Activated CD4-positive, alpha-beta T cell treated with anti-CD3 and anti-CD28 coated beads, Interleukin-2, amount 10 ng/mL, durations not matched to agents 7 days and 5 days (primary cell): ENCODE data around the gene ANKRD11. TPM values are rescaled to one million over a fixed set of nuclear protein-coding genes. Genes with fewer than 3 reads are reported as not detected.
"Not testable (repeated sequence)": the region's sequence is repeated elsewhere in the genome, so short reads cannot be mapped to it uniquely, and the experiment has no call there.

Experiments
- CTCF ChIA-PET: fragments of 350-600 bp; sonication (Branson Sonifier 250); formaldehyde crosslinking; loops from one replicate; lab custom pipeline; 2021; ENCODE audit warnings: antibody characterized with exemption; lab: Charles Lee
- POLR2A ChIA-PET: fragments of 350-600 bp; sonication (Branson Sonifier 250); formaldehyde crosslinking; loops from one replicate; lab custom pipeline; 2021; ENCODE audit warnings: antibody characterized with exemption; lab: Charles Lee
- DNase-seq: peaks from one replicate; pipeline ENCODE4 v3.0.0-alpha.2; 2020
- H3K27ac Mint-ChIP-seq: one replicate; pipeline ENCODE4 v1.8.0; 2021; ENCODE audit warnings: mild to moderate bottlenecking, moderate library complexity, mixed read lengths
- H3K27me3 Mint-ChIP-seq: one replicate; pipeline ENCODE4 v1.8.0; 2021; ENCODE audit warnings: mixed read lengths
- H3K36me3 Mint-ChIP-seq: one replicate; pipeline ENCODE4 v1.8.0; 2021; ENCODE audit warnings: low read depth, mixed read lengths
- H3K4me1 Mint-ChIP-seq: one replicate; pipeline ENCODE4 v1.8.0; 2021; ENCODE audit warnings: mixed read lengths
- H3K4me3 Mint-ChIP-seq: one replicate; pipeline ENCODE4 v1.8.0; 2021; ENCODE audit warnings: mild to moderate bottlenecking, moderate library complexity, mixed read lengths
- H3K9me3 Mint-ChIP-seq: one replicate; pipeline ENCODE4 v1.8.0; 2021; ENCODE audit warnings: mixed read lengths
- total RNA-seq, 2 experiments: library from RNA; stranded (reverse); gene quantifications; one replicate each; pipeline ENCODE4 v1.2.3, GENCODE V29; 2021

The ANKRD11 gene
- total RNA-seq, 2 experiments from 2014 or later, result 158 to 178 TPM

DNA sequence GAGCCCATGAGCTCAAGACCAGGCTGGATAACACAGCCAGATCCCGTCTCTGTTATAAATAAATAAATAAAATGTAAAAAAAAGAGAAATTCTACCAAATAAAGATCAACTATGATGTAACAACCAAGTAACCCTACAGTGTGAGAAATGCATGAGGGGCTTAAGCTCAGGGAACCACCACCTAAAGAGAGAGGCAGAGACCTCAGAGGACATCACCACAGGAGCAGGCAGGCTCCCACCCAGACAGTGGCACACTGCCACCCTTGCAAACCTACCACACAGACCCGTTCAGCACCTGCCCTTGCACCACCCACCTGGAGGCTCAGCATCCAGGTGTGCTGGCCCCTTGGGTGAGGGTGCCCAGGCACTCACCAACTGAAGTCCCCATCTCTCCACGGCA lies 45.6 kb downstream of the ANKRD11 start:
- Mint-ChIP-seq H3K27me3 (no peaks in the 10 kb centered on the region), H3K36me3 (peaks cover 6% of the 10 kb centered on the region), H3K4me1 (peaks cover 91% of the 10 kb centered on the region), H3K4me3 (peak overlapping the region; percentile 25), H3K9me3 (no peaks in the 10 kb centered on the region), H3K27ac (no peak overlapping the region)
- CTCF ChIA-PET, result interaction anchor here (0.8 kb wide), 1 partner anchor 13 kb away, joined by 3 read pairs; no protein-coding TSS in a partner anchor
- DNase-seq, result no peak
- POLR2A ChIA-PET, result no interaction called here

DNA sequence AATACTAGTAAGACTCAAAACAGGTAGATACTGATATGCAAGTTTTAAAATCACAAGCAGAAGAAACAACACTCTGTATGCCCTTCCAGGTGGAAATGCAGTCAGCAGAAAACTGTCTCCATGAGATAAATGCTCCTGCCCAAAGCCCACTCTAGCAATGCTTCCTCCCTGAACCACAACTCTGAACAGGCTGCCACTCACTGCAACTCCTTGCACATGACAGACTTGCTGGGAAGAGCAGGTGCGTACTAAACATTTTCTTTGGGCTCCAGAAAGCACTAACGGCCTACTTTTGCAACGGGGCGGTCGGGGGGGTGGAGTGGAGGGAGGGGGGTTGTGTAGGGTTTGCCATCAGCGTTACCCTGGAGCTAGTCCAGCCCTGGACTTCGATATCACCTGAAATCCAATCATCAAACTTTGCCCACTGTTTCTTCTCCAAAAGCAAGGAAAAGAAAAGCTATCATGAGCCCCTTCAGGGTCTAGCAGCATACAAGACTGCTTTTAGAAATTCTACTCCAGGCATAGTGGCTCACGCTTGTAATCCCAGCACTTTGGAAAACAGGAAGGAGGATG lies 46.1 kb downstream of the ANKRD11 start:
- H3K9me3 Mint-ChIP-seq, result no peaks in the 10 kb centered on the region
- peak overlapping the region; percentile 55 for H3K27ac Mint-ChIP-seq
- H3K27me3 Mint-ChIP-seq, result no peaks in the 10 kb centered on the region
- peaks cover 92% of the 10 kb centered on the region for H3K4me1 Mint-ChIP-seq
- ChIA-PET POLR2A (no interaction called here), CTCF (interaction anchor here (0.8 kb wide), 1 partner anchor 13 kb away, joined by 3 read pairs; no protein-coding TSS in a partner anchor)
- peaks cover 6% of the 10 kb centered on the region for H3K36me3 Mint-ChIP-seq
- H3K4me3 Mint-ChIP-seq, result peak overlapping the region; percentile 0
- no peak for DNase-seq

DNA sequence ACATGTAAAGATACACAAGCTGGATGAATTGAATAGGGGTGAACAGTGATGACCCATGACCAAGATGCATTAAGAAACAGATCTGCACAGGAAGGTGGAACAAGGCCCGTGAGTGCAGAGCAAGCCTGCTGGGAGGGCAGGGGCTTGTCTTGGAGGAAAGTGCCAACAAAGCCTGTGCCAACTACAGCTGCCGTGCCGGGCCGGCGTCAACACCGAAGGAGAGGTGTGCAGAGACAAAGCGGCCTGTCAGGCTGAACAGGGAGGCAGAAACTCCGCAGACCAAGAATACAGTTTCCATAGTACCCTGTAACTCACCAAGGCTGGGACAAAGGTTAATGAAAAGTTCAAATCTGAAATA lies 46.7 kb downstream of the ANKRD11 start:
- peak overlapping the region; percentile 0 for H3K4me3 Mint-ChIP-seq
- DNase-seq, result no peak
- ChIA-PET POLR2A (no interaction called here), CTCF (interaction anchor here (0.8 kb wide), 1 partner anchor 14 kb away, joined by 3 read pairs; no protein-coding TSS in a partner anchor)
- H3K4me1 Mint-ChIP-seq, result peaks cover 93% of the 10 kb centered on the region
- no peaks in the 10 kb centered on the region for H3K27me3 Mint-ChIP-seq
- peak overlapping the region; percentile 55 for H3K27ac Mint-ChIP-seq
- peaks cover 6% of the 10 kb centered on the region for H3K36me3 Mint-ChIP-seq
- no peaks in the 10 kb centered on the region for H3K9me3 Mint-ChIP-seq

DNA sequence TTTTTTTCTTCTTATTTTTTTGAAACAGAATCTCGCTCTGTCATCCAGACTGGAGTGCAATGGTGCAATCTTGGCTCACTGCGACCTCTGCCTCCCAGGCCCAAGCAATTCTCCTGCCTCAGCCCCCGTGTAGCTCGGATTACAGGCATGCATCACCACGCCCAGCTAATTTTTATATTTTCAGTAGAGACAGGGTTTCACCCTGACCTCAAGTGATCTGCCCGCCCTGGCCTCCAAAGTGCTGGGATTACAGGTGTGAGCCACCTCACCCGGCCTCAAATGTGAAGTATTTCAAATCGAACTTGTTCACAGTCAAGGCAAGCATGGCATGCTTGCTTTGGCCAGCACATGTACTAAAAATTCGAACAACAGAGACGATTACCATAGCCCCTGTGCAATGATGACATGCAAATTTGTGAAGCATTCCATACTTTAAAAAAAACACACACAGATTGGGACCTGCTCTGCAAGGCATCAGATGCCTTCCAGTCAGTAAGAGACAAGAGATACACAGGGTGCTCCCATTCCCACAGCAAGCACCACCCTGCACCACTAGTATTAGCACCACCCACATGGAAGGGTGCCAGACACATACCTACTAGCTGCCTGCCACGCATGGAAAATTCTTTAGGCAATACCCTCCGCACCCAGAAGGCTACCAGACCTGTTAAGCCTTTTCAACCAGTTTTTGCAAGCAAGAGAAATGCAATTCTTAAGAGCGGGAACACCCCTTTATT lies 47.2 kb downstream of the ANKRD11 start:
- no peak overlapping the region for H3K4me3 Mint-ChIP-seq

DNA sequence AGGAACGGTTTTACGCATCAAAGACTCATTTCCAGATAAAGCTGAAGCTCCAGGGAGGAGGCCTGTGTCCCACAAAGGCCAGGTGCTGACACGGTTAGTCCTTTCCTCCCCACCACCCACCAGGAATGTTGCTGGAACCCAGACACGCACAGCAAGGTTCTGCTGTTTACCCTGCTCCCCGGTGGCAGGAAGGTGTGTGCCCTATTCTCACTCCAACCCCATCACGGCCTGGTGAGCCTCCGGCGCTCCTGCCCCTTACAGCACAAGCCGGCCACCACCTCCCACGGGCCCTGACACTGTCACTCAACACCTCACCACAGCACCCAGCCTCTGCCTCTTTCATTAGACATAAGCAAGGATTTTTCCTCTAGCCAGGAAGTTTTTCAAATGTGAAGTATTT lies 47.8 kb downstream of the ANKRD11 start:
- ChIA-PET CTCF (interaction anchor here (1.4 to 1.5 kb wide), 2 partner anchors 9 to 16 kb away, joined by 3 read pairs; no protein-coding TSS in a partner anchor), POLR2A (interaction anchor here (0.5 kb wide), 1 partner anchor 45 kb away, joined by 3 read pairs; no protein-coding TSS in a partner anchor)
- Mint-ChIP-seq H3K4me1 (peaks cover 94% of the 10 kb centered on the region), H3K4me3 (peak overlapping the region; percentile 5), H3K9me3 (no peaks in the 10 kb centered on the region), H3K27ac (peak overlapping the region; percentile 37), H3K27me3 (no peaks in the 10 kb centered on the region), H3K36me3 (peaks cover 6% of the 10 kb centered on the region)
- no peak for DNase-seq

More for the DNA sequence above, 47.2 kb downstream of the ANKRD11 start:
- DNase-seq, result no peak
- Mint-ChIP-seq H3K36me3 (peaks cover 6% of the 10 kb centered on the region), H3K9me3 (no peaks in the 10 kb centered on the region), H3K27ac (peak overlapping the region; percentile 37), H3K27me3 (no peaks in the 10 kb centered on the region), H3K4me1 (peaks cover 92% of the 10 kb centered on the region)
- POLR2A ChIA-PET, result no interaction called here
- CTCF ChIA-PET, result interaction anchor here (1.4 to 1.5 kb wide), 2 partner anchors 9 to 16 kb away, joined by 3 read pairs; no protein-coding TSS in a partner anchor

DNA sequence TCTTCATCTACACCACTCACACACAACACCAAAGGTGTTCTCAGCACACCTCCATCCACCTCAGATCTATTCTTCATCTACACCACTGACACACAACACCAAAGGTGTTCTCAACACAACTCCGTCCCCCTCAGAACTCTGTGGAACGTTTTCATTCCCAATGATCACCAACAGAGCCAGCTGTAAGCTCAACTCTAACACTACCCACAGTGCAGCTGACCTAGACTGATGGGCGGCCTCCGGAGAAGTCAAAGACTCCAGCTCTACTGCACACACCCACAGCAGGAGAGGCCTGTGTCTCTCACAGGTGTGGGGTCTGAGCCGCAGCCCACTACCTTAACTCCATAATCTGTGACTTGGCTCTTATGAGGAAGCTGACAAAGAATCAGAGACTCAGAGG lies 50.7 kb downstream of the ANKRD11 start:
- Mint-ChIP-seq H3K9me3 (peaks cover 2% of the 10 kb centered on the region), H3K4me3 (no peak overlapping the region), H3K36me3 (peaks cover 16% of the 10 kb centered on the region), H3K27me3 (no peaks in the 10 kb centered on the region), H3K27ac (peak overlapping the region; percentile 87), H3K4me1 (peaks cover 93% of the 10 kb centered on the region)
- no peak for DNase-seq
- ChIA-PET POLR2A (no interaction called here), CTCF (no interaction called here)

DNA sequence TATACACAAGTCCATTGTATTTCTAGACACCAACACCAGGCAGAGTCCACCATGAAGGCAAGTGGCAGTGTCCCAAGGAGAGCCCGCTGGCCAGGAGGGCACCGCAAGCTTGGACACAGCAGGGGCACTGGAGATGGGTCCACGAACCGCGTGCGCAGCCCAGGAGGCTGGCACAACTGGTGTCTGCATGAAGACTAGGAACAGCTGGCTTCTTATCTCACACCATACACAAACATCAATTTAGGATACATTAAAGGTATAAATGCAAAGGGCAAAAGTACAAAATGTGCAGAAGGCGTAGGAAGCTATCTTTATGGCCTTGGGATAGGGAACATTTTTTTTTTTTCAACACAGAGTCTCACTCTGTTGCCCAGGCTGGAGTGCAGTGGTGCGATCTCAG lies 52.4 kb downstream of the ANKRD11 start:
- ChIA-PET CTCF (interaction anchor here (0.6 to 1.4 kb wide), 3 partner anchors 12 to 570 kb away, joined by 3 to 4 read pairs (median 3); no protein-coding TSS in a partner anchor), POLR2A (no interaction called here)
- no peak overlapping the region for H3K4me3 Mint-ChIP-seq
- H3K4me1 Mint-ChIP-seq, result peaks cover 88% of the 10 kb centered on the region
- H3K27ac Mint-ChIP-seq, result no peak overlapping the region
- H3K27me3 Mint-ChIP-seq, result no peaks in the 10 kb centered on the region
- H3K36me3 Mint-ChIP-seq, result peaks cover 18% of the 10 kb centered on the region
- no peak for DNase-seq
- peaks cover 2% of the 10 kb centered on the region for H3K9me3 Mint-ChIP-seq

DNA sequence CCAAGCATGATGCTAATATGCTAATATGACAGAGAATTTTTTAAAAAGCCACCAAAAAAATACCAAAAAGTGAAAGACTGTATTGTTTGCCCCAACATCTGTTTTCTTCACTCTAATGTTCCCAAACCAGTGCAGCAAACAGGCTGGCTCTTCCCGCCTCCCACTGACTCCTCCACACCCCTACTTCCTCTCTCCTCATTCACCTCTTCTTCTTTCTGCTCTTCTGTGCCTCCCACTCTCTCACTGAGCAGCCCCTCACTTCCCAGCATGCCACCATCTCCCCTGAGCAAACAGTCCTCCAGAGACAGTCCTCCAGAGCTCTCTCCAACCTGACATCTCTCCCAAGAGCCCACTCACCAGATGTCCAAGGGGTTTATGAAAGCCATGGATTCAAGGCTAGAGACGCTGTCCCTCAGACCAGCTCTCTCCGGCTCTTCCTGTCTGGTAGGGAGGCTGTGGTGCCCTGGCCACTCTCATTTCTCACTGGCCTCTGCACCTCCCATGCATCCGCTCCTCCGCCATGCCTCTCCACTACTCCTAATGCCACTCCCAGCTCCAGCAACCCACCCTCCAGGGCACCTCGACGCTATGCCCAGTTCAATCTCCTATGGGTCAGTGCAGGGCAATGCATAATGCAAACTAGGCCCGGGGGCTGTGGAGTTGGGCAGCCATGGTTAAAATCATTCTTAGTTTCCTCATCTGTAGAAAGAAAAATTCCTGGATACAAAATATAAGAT lies 52.9 kb downstream of the ANKRD11 start:
- Mint-ChIP-seq H3K36me3 (peaks cover 18% of the 10 kb centered on the region), H3K27me3 (no peaks in the 10 kb centered on the region), H3K27ac (no peak overlapping the region), H3K4me1 (peaks cover 82% of the 10 kb centered on the region), H3K4me3 (no peak overlapping the region), H3K9me3 (peaks cover 2% of the 10 kb centered on the region)
- CTCF ChIA-PET, result interaction anchor here (0.6 to 3.3 kb wide), 5 partner anchors 9 to 570 kb away, joined by 3 to 13 read pairs (median 3); no protein-coding TSS in a partner anchor
- POLR2A ChIA-PET, result no interaction called here
- DNase-seq, result no peak

DNA sequence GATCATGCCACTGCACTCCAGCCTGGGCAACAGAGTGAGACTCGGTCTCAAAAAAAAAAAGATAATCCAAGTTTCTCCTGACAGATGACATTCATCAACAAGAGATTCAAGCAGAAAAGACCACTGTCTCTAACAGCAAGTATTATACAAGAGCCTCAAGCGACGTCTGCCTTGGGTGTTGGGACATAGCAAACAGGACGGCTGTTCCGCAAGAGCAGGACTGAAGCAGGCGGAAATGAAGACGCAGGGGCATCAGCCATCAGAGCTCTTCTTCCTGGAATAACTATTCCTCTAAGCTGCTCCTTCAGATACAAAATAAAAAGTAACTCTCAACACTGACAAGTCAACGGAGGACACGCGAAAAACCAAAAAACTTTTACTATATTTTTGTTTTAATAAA lies 54.0 kb downstream of the ANKRD11 start:
- DNase-seq, result no peak
- Mint-ChIP-seq H3K36me3 (peaks cover 18% of the 10 kb centered on the region), H3K27ac (no peak overlapping the region), H3K4me3 (peak overlapping the region; percentile 49), H3K9me3 (peaks cover 2% of the 10 kb centered on the region), H3K4me1 (peaks cover 73% of the 10 kb centered on the region), H3K27me3 (no peaks in the 10 kb centered on the region)
- ChIA-PET POLR2A (interaction anchor here (0.7 kb wide), 1 partner anchor 49 kb away, joined by 5 read pairs; no protein-coding TSS in a partner anchor), CTCF (interaction anchor here (0.9 to 3.3 kb wide), 2 partner anchors 10 to 42 kb away, joined by 3 to 13 read pairs; no protein-coding TSS in a partner anchor)

DNA sequence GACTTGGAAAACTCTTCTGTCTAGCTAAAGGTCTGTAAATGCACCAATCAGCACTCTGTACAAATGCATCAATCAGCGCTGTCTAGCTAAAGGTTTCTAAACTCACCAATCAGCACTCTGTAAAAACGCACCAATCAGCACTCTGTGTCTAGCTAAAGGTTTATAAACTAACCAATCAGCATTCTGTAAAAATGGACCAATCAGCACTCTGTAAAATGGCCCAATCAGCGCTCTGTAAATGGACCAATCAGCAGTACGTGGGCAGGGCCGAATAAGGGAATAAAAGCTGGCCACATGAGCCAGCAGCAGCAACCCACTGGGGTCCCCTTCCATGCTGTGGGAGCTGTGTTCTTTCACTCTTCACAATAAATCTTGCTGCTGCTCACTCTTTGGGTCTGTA lies 55.3 kb downstream of the ANKRD11 start:
- DNase-seq, POLR2A ChIA-PET, H3K27me3 Mint-ChIP-seq, H3K9me3 Mint-ChIP-seq: not testable (repeated sequence)
- peaks cover 60% of the 10 kb centered on the region for H3K4me1 Mint-ChIP-seq
- H3K4me3 Mint-ChIP-seq, result peak overlapping the region; percentile 49
- H3K27ac Mint-ChIP-seq, result peak overlapping the region; percentile 80
- CTCF ChIA-PET, result interaction anchor here (0.7 to 3.3 kb wide), 5 partner anchors 8 to 65 kb away, joined by 3 to 13 read pairs (median 4); no protein-coding TSS in a partner anchor
- H3K36me3 Mint-ChIP-seq, result peaks cover 13% of the 10 kb centered on the region

DNA sequence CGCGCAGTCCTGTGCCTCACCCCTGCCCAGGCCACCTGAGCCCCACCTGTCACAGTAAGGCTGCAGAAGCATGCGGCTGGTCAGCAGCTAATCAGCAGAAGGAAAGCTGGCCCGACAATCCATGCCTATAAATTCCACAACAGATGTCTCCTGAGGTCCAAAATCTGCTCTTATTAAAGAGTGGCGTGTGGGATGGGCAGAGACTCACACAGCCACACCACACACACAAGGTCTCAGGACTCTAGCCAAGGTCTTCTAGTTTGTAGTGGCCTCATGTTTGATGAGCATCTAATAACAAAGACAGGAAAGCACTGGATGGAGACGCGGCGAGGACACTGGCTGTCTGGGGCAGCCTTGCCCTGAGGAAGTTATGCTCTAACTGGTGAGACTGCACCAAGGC lies 55.9 kb downstream of the ANKRD11 start:
- ChIA-PET POLR2A (no interaction called here), CTCF (interaction anchor here (0.7 to 3.3 kb wide), 6 partner anchors 8 to 65 kb away, joined by 3 to 13 read pairs (median 4); no protein-coding TSS in a partner anchor)
- Mint-ChIP-seq H3K27ac (peak overlapping the region; percentile 7), H3K27me3 (no peaks in the 10 kb centered on the region), H3K36me3 (peaks cover 13% of the 10 kb centered on the region), H3K4me1 (peaks cover 55% of the 10 kb centered on the region), H3K9me3 (peaks cover 2% of the 10 kb centered on the region), H3K4me3 (no peak overlapping the region)
- DNase-seq, result no peak

DNA sequence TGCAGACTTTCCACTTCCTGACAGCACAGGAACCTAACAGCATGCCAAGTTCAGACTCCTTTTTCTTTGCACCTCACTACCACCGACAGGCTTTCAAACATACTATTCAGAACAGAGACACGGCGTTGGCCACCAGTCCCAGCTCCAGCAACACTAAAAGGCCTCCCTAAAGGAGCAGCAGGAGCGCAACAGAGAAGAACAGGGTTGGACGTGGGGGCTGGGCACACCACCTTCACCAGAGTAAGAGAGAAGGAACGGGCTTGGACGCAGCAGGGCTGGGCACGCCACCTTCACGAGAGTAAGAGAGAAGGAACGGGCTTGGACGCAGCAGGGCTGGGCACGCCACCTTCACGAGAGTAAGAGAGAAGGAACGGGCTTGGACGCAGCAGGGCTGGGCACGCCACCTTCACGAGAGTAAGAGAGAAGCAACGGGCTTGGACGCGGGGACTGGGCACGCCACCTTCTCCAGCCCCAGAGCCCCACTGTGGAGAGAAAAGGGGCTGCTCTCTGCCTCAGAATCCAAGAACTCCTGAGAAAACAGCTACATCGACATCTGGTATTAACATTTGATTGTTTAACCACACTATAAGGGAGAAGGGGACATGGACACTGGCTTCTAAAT lies 56.9 kb downstream of the ANKRD11 start:
- POLR2A ChIA-PET, H3K27ac Mint-ChIP-seq, H3K27me3 Mint-ChIP-seq, H3K4me3 Mint-ChIP-seq, H3K9me3 Mint-ChIP-seq, DNase-seq: not testable (repeated sequence)
- Mint-ChIP-seq H3K36me3 (peaks cover 13% of the 10 kb centered on the region), H3K4me1 (peaks cover 46% of the 10 kb centered on the region)
- CTCF ChIA-PET, result interaction anchor here (1.4 kb wide), 1 partner anchor 9 kb away, joined by 3 read pairs; no protein-coding TSS in a partner anchor
